Nephron (organoid): Measurements from ENCODE around the gene TCP11L2.

ENCODE experiments used
- H3K27ac Mint-ChIP-seq, 3 experiments: 2 replicates each; pipeline ENCODE4 v1.8.0; 2020; ENCODE audit warnings: mixed read lengths in 3 of 3, mild to moderate bottlenecking in 2 of 3, moderate library complexity in 1 of 3
- H3K27me3 Mint-ChIP-seq: 2 replicates; pipeline ENCODE4 v1.8.0; 2021; ENCODE audit warnings: low read depth, mild to moderate bottlenecking, moderate library complexity, mixed read lengths
- H3K36me3 Mint-ChIP-seq: 2 replicates; pipeline ENCODE4 v1.8.0; 2020; ENCODE audit warnings: low read depth, mixed read lengths
- H3K4me1 Mint-ChIP-seq: 2 replicates; pipeline ENCODE4 v1.8.0; 2020; ENCODE audit warnings: mixed read lengths
- H3K4me3 Mint-ChIP-seq, 3 experiments: 2 replicates each; pipeline ENCODE4 v1.8.0; 2020; ENCODE audit warnings: mild to moderate bottlenecking in 3 of 3, mixed read lengths in 3 of 3, moderate library complexity in 2 of 3
- H3K9me3 Mint-ChIP-seq: 2 replicates; pipeline ENCODE4 v1.8.0; 2020; ENCODE audit warnings: mixed read lengths
- CTCF ChIP-seq, 3 experiments: fragments of 200-600 bp; sonication (generic); IDR thresholded peaks; one replicate each; pipeline ENCODE4 v1.5.0; 2021; ENCODE audit warnings: antibody characterized with exemption in 3 of 3; ENCODE audit not compliant: unreplicated experiment in 3 of 3

Gene TCP11L2

DNA sequence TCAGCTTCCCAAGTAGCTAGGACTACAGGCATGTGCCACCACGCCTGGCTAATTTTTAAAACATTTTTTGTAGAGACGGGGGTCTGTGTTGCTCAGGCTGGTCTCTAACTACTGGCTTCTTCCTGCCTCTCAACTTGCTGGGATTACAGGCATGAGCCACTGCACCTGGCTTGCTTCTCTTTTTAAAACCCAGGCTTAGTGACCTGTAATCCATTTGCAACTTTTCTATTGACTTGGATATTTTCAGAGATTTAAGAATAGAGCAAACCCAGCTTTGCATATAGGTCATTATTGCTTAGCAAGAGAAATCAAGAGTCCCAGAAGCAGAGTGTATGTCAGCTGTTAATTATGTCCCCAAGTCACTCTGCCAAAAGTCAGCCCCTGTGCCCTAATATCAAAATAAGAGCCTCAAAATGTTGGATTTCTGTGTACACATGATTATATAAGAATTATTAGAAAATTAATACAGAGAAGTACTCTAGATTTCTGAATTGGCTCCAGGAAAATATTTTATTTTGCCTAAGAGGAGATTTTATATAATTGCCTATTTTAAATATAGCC, 24.9 kb downstream of the TCP11L2 start:
- H3K36me3 Mint-ChIP-seq, result peaks cover 37% of the 10 kb centered on the region
- TF ChIP-seq CTCF (IDR thresholded peaks at IDR 0.05; ENCODE audit: unreplicated experiment in 3 of 3), result no peak
- peaks cover 31% of the 10 kb centered on the region for H3K4me1 Mint-ChIP-seq
- H3K27ac Mint-ChIP-seq, result no peak overlapping the region
- no peaks in the 10 kb centered on the region for H3K9me3 Mint-ChIP-seq
- H3K27me3 Mint-ChIP-seq, result peaks cover 4% of the 10 kb centered on the region
- H3K4me3 Mint-ChIP-seq, result no peak overlapping the region

DNA sequence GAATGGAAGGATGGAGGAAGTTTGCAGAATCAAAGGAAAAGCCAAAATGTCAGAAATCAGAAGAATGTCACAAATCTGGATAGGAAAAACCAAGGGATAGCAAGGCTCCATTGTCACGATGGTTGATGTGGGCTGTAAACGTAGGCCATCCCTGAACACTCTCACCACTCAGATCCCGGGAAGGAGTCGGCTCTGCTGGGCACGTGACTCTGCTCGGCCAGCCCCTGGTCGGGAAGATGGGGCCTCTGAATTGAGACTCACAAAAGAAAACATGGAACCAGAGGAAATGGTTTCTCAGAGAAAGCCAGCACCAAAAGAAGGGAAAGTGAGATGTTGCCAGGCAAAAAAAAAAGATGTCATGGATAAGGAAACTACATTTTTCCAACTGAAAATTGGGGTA, 26.2 kb downstream of the TCP11L2 start:
- peaks cover 4% of the 10 kb centered on the region for H3K27me3 Mint-ChIP-seq
- TF ChIP-seq CTCF (IDR thresholded peaks at IDR 0.05; ENCODE audit: unreplicated experiment in 3 of 3), result no peak
- peaks cover 31% of the 10 kb centered on the region for H3K4me1 Mint-ChIP-seq
- H3K4me3 Mint-ChIP-seq, result no peak overlapping the region
- H3K9me3 Mint-ChIP-seq, result no peaks in the 10 kb centered on the region
- peak overlapping the region; percentile 5 to 76 (median 54) for H3K27ac Mint-ChIP-seq
- peaks cover 41% of the 10 kb centered on the region for H3K36me3 Mint-ChIP-seq

DNA sequence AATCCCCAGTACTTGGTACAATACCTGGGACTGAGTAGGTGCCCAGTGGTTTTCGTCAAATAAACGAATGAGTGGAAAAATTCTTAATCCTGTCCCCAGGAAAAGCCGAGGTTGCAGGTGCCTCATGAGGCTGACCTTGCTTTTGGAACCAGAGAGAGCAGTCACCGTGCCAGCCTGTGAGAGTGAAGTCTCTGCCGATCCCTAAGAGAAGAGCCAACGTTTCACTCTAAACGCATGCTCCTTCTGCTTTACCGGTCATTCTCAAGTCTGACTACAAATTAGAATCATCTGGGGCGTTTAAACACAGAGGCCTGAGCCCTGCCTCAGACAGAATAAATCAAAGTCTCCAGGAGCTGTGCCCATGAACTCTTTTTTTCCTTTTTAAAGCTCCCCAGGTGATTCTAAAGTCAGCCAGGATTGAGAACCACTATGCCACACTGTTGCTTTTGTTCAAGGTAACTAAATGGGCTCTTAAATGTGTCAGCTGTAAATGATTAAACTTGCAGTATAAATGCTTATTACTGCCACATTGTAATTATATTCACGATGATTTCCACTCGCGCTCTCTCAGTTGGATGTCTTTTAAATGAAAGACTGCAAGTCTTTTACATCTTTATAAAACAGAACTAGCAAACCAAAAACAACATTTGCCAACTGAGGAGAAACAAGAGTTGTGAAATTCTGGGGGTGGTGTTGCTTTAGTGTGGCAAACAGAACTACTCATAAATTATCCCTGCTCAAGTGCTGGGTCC, 26.9 kb downstream of the TCP11L2 start:
- H3K4me3 Mint-ChIP-seq, result no peak overlapping the region
- peak overlapping the region; percentile 5 to 76 (median 54) for H3K27ac Mint-ChIP-seq
- peaks cover 37% of the 10 kb centered on the region for H3K36me3 Mint-ChIP-seq
- peaks cover 4% of the 10 kb centered on the region for H3K27me3 Mint-ChIP-seq
- TF ChIP-seq CTCF (IDR thresholded peaks at IDR 0.05; ENCODE audit: unreplicated experiment in 3 of 3), result no peak
- peaks cover 31% of the 10 kb centered on the region for H3K4me1 Mint-ChIP-seq
- H3K9me3 Mint-ChIP-seq, result no peaks in the 10 kb centered on the region

DNA sequence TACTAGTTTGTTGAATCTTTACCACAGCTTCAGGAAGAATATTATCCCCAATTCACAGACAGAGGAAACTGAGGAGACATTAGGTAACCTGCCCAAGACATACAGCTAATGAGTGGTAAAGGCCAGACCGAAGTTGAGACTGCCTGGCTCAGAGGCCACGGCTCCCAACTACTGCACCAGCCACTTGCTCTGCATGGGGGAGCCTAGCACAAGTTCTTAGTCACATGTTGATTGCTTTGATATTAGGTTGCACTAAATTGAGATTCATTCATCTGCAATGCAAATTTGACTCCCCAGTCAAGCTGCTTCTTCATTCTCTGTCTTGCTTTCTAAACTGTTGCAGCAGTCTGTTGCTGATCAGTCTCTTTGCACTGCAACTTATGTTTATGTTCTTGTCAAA, 29.1 kb downstream of the TCP11L2 start:
- TF ChIP-seq CTCF (IDR thresholded peaks at IDR 0.05; ENCODE audit: unreplicated experiment in 3 of 3), result no peak
- Mint-ChIP-seq H3K27me3 (peaks cover 4% of the 10 kb centered on the region), H3K9me3 (no peaks in the 10 kb centered on the region), H3K4me3 (no peak overlapping the region), H3K36me3 (peaks cover 34% of the 10 kb centered on the region), H3K4me1 (peaks cover 31% of the 10 kb centered on the region), H3K27ac (peak overlapping the region in 1 of 3 experiments; percentile 54)

DNA sequence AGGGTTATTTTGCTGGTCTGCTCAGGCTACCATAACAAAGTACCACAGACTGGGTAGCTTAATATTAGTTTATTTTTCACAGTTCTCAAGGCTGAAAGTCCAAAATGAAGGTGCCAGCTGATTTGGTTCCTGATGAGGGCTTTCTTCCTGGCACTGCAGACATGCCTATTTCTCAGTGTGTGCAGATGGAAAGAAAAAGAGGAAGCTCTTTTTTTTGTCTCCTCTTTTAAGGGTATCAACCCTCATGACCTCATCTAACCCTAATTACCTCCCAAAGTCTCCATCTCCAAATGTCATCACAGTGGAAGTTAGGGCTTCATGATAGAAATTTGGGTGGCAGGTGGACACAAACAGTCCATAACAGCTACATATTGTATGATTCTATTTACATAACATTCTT, 30.0 kb downstream of the TCP11L2 start:
- Mint-ChIP-seq H3K9me3 (no peaks in the 10 kb centered on the region), H3K4me3 (no peak overlapping the region), H3K36me3 (peaks cover 41% of the 10 kb centered on the region), H3K4me1 (peaks cover 31% of the 10 kb centered on the region), H3K27ac (no peak overlapping the region), H3K27me3 (peaks cover 4% of the 10 kb centered on the region)
- TF ChIP-seq CTCF (IDR thresholded peaks at IDR 0.05; ENCODE audit: unreplicated experiment in 3 of 3), result no peak

DNA sequence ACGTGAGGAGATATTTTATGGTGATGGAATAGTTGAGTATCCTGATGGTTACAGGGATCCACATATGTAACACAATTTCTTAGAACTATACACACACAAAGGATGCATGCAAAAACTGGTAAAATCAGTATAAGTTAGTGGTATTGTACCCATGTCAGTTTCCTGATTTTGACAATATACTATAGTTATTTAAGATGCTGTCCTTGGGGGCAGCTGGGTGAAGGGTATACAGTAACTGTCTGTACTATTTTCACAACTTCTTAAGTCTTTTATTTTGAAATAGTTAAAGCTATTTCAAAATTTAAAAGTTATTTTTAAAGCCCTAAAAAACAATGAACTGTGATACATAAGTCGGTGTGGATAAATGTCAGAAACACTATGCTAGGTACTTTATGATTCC, 30.5 kb downstream of the TCP11L2 start:
- peaks cover 31% of the 10 kb centered on the region for H3K4me1 Mint-ChIP-seq
- no peak overlapping the region for H3K27ac Mint-ChIP-seq
- no peak overlapping the region for H3K4me3 Mint-ChIP-seq
- H3K9me3 Mint-ChIP-seq, result no peaks in the 10 kb centered on the region
- no peak for TF ChIP-seq CTCF (IDR thresholded peaks at IDR 0.05; ENCODE audit: unreplicated experiment in 3 of 3)
- peaks cover 44% of the 10 kb centered on the region for H3K36me3 Mint-ChIP-seq
- peaks cover 4% of the 10 kb centered on the region for H3K27me3 Mint-ChIP-seq
